Activated CD4-positive, alpha-beta T cell treated with anti-CD3 and anti-CD28 coated beads, Interleukin-2, Interleukin-4, amounts not matched to agents 100 ng/mL and 50 ng/mL, durations not matched to agents 16 hours and 8 hours (primary cell): ENCODE measurements around the gene PDE3A.

Experiments
- DNase-seq: peaks from one replicate; pipeline ENCODE4 v3.0.0-alpha.2; 2020; ENCODE audit warnings: low spot score

Gene PDE3A

DNA sequence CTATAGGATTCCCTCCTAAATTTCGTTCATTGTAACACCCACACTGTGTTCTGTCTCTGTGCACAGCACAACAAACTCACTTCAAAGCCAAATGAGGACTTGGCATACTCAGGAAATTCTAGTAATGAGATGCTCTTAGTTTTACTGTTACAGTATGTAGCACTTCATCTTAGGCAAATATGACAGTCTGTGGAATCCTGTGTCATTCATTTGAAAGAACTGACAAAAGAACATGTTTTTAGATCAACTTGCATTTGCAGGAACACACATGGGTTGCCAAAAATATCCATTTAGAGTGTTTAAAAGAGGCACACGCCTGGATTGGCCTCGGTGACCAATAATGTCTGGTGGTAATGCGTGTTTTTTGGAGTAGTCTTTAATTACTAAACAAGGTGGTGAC is 56.5 kb downstream of the PDE3A start:
- DNase-seq = no peak

DNA sequence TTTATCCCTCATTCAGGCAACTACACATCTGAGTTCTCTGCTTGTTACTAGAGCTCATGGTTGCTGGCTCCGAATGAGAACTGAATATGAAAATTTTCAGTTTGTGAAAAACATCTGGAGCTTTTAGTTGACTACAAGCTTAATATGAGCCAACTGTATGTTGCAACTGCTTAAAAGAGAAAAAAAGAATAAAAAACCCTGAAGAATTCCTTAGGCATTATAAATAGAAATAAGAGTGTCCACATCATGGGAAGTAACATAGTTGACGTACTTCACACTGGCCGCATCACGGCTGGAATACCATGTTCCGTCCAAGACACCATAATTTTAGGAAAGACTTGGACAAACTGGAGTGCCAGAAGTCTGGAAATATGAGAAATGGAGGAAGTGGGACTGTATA is 57.9 kb downstream of the PDE3A start:
- no peak for DNase-seq

DNA sequence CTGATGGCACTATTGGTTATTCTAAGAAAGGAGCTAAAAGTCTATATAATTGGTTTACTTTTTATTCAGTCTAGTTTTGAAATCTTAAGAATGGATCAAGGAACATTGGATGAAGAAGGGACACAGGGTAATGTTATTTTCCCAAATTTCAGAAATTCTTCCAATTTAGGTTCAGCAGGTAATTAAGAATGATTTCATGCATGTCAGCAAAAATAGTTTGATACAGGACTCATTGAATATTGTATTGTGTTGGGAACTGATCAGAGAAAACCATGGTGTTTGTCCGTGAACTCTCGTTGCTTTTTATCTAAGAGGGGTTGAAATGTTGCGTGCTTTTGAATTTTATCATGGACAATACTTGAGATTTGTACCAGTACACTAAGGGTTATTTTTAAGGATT is 58.6 kb downstream of the PDE3A start:
- DNase-seq = no peak

DNA sequence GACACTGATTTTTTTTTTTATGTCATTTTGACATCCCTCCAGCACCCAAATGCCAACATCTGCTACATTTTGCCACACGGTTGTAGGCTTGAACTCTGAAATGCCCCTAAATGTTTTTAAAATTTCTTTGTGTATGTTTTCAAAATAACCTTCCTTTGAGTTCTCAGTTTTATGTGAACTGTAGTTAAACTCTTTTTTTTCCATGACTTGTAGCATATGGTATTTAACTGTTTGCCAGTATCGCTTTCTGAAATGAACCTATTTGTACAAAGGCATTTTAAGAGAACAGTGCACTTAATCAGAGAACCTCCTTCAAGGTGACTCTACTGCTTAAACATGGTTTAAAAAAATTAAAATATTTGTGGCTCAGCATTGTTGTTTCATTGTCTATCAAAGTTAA is 61.5 kb downstream of the PDE3A start:
- no peak for DNase-seq

DNA sequence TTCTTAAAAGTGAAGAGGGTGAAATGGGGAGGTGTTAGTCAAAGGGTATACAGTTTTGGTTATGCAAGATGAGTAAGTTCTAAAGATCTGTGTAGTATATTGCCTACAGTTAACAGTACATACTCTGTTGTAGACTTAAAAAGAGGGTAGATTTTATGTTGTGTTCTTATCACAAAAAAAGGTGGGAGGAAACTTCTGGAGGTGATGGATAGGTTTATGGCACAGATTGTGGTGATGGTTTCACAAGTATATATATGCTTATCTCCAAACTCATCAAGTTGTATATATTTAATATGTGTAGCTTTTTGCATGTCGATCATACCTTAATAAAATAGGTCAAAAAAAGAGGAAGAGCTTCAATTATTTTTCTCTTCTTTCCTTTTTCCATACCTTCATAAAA is 64.0 kb downstream of the PDE3A start:
- DNase-seq = no peak

DNA sequence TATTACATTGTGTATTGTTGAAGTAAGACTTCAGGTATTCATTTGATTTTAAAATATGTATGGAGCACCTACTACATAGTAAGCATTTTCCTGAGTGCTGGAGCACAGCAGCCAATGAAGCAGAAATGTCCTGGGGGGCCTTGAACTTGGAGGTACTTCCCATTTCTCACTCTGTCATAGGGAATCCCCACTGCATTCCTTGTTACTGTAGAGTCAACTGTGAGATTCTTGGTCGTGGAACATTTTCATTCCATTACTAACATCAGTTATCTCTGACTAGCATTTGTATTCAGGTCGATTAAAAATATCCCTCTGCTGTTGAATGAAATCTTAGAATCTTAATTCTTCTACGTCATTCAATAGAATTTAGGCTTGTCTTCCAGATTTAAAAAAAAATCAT is 66.7 kb downstream of the PDE3A start:
- no peak for DNase-seq

DNA sequence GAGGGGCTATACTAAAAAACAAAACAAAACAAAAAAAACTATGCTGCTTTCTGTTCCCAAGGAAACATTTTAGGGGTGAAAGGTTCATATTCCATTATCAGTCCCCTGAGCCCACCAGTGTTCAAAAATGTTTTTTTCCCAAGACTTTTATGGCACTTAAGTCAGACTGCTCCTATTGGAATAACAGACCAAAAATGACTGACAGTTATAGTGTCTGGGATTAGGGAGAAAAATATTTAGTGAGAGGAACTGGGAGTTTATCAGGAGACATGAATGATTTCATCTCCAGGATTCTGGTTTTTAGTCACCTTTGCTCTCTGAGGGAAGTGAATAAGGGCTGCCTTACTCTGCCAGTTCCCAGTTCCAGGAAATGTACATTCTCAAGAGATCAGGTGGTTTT is 68.0 kb downstream of the PDE3A start:
- no peak for DNase-seq

DNA sequence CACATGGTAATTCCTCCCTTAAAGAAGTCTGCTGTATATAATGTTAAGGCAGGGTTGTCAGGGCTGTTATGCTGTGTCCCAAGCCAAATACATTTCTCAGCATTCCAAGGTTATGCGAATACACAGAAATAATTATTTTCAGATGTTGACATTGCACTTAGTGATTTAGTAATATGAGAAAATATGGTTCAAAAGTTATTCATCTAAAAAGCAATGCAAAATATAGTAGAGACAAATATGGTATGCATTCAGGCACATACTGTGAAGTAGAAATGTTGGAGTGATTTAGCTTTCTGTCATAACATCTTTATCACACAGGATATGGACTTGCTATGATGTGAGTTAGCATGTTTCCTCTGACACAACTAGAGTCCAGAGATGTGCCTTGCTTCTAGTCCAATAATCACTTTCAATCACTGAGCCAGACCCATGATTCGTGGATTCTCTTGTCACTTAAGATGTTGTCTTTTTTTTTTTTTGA is 70.0 kb downstream of the PDE3A start:
- DNase-seq = no peak

DNA sequence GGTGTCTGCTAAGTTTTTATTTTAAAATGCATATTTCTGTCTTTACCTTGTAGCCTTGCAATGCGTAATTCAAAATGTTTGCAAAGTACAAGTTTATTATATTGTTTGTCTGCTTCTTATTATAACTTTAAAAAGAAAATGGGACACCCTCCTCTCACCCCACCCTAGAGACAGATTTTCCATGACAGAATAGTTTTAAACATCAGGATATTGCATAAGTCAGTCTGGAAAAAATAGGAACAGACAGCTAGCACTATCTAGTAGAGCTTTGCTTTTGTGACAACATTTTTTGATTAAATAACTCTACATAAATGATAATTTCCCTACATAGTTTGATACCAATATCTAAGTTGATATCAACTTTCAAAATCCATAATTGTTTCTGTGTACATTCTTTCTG is 71.3 kb downstream of the PDE3A start:
- no peak for DNase-seq

DNA sequence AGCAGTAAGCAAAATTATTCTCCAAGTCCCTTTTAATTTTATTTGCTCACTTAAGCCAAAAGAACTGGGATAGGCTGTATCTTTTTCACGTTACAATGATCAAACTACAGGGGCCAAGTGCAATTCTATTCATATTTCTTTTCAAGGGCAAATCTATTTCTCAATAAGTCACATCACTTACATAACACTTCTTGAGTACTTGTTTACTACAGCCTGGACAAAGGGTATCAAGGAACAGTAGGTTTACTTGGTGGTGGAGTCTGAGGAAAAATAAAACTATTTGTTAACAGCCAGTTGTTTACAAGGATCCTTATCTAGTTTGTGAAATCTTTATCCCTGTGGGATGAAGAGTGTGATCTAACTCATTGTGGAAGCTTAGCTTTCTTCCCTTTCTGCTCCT is 72.1 kb downstream of the PDE3A start:
- DNase-seq = no peak

DNA sequence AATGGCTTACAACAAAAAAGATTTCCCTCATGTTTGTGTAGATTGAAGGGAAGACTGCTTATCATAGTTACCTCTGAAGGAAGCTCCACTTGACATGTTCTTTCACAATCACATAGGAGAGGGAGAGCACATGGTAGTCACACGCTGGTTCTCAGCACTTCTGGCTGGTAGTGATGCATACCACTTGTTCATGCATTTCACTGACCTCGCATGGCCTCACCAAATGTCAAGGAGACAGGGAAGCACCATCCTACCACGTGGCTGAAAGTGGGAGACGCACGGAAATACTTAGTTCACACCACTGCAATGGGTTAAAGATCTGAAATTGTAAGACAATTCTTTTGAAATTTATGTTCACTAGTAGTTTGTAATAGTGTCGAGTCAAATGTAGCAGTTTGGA is 74.0 kb downstream of the PDE3A start:
- DNase-seq = no peak

DNA sequence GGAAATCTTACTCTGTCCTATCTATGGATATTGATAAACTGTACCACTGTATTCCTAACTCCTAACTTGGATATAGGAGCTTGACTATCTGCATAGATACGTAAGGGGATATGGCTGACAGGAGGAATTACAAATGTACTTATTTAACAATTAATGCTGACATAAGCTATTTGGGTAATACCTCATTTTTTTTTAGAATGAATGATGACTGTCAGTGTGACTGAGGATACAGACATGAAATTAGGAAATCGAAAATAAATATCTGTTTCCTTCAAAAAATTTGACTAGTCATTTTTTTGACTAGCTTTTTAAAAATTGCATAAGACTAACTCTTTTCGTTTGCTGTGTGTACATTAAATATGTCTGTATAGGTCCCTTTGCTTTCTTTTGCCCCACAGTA is 74.9 kb downstream of the PDE3A start:
- no peak for DNase-seq

DNA sequence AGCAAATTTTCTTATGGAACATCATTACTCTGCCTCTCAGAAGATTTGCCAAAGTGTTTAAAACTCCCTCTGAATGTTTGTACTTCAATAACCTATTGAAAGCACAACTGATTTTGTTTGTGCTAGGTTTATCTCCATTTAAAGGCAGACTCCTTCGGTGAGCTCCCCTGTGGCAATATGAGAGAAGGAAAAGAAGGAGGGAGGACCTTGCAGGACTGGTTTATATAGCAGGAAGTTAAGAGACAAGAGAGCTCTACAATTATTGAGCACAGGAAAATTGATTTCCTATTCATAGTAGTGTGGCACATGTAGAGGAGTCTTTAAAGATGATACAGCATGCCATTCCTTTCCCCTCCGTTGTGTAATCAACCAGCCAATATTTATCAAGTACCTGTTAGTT is 75.5 kb downstream of the PDE3A start:
- no peak for DNase-seq

DNA sequence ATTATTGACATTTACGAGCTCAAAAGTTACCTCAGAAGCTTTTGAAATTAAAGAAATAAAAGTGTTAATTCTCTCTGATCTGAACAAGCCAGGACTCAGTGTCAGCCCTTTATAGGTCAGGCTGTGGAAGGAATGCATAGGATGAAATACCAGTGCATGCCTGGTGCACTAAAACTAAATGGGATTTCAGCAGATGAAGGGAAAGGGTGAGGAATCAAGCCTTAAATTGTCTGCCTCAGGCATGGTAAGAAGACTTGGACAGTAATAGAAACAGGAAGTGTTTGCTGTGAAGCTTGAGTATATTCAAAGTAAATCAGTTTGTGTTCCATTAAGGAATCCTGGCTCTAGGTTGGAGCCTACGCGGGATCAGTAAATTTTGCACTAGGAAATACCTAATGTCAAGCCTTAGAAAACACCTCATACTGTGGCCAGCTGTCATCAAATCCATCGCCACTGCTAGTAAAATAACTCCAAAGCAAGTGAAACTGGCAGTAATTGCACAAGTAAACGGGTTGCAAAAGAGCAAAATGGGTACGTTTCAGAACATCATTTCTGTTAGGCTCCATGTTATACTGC is 76.3 kb downstream of the PDE3A start:
- no peak for DNase-seq

DNA sequence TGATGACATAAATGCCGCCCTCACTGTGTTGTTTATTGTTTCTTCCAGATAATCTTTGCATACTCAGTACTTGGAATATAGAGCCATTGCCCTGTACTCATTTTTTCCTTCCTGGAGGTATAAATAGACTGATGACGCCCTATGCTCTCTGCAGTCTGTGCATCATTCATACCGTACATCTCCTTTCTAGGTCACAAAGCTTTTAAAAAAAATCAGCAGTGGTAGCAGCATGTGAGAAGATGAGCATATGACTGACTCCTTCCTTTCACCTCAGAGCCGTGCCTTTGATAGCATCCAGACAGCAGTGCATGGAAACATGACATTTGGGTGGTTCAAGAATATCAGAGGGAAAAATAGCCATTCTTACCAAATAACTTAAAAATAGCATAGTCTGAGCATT is 77.3 kb downstream of the PDE3A start:
- no peak for DNase-seq

DNA sequence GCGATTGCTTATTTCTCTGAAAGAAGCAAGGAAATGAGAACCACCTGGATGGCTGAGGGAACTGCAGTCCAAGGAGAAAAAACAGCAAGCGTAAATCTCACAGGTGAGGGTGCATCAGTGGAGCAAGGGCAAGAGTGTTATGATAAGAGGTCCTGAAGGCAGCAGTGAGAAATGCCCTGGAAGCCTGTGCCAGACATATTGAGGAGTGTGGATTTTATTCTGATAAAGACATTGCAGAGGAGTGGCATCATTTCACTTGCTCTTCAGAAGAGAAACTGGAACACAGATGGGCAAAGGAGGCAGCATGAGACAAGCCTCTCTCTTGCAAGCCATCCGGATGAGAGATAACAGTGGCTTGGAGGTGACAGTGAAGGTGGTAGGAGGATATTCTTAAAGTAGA is 78.5 kb downstream of the PDE3A start:
- no peak for DNase-seq

DNA sequence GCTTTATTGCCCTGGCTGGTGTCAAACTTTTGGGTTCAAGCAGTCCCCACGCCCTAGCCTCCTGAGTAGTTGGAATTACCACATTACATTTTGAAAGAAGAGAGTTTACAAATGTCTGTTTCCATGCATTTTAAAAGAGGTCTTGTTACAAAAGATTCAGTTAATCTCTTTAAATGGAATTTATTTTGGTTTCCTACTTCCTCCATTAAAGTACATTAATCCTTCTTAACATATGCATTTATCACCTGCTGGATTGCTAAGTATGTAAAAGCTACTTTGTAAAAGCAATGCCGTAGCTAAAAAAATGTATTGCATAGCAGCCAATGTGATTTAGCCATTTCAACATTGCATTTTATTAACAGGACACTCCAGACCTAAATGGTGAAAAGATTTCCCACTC is 80.4 kb downstream of the PDE3A start:
- DNase-seq = no peak

DNA sequence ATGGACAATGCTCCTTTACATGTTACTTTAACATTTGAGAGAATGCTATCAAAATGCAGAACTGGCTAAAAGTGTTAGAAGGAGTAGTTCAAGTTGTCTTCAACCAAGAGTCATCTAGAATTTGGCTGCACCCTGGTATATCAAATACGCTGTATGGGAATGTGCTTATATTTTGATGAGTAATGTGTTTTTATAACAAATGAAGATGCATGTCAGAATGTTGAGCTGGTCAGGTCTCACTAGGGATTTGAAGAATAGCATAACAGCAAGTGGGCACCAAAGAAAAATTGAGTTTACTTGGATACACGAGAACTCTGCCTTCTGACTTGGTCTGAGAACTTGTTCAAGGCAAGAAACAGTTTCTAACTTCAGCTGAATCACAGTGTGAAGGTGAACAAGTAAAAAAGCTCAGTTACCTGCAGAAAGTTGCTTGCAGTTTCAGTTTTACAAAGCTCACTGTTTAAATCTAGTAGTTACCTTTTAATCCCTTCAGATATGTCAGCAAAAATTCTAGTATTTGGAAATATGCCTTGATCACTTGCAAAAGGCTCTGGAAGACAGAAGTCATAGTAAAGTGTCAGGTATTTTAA is 82.3 kb downstream of the PDE3A start:
- DNase-seq = no peak

DNA sequence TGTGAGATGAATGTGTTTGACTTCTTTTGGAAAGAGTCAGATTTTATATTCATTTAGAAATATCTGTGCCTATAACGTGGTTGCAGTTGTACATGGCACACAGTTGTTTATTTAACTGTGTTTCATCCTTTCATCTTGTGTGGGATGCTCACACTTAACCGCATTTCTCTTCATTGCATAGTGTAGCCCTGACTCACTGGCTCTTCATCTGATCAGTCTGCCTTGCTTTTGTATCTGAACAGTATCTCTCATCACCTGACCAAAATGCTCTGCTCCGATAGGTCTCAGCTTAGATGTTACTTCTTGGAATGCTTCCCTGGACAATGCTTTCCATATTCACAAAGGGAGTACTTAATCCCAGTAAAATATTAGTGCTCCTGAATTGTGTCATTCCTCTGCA is 83.4 kb downstream of the PDE3A start:
- no peak for DNase-seq

DNA sequence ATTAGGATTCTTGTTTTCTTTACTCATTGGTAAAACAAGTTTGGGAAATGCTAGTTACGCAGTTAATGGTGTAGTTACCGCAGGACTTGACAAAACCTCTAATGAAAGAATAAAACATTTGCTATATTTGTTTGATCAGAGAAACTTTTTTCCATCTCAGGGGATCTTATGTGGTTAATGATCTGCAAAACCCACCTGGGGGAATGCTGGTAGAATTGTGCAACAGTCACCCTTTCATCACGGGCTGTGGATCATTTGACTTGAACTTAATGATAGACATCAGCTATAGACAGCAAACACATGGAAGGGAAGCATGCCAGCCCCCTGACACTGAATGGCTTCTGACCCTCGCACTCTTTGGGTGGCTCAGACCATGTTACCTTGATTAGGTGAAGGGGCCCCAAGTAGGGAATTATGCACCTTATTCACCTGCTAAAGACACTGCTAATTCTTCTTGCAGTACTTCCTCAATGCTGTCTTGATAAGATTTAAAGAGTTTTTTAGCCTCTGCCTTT is 84.2 kb downstream of the PDE3A start:
- DNase-seq = no peak

DNA sequence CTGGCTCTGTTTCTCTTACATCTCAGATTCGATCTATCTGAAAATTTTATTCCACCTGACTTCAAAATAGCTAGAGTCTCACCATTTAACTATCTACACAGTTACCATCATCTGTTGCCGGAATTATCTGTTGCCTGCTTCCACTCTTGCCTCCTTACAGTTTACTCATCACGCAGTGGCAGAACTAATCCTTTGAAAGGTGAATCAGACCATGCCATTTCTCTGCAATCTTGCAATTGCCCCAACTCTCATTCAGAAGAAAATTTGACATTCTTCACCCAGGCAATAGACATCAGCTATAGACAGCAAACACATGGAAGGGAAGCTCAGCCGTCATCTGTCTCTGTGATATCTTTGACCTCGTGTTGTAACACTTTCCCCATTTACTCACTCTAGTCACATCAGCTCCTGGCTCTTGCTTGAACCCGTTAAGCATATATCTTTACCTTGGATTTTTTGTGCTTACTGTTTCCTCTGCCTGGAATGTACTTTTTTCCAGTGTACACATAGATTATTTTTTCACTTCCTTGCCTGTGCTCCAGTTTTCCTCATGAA is 85.5 kb downstream of the PDE3A start:
- no peak for DNase-seq

DNA sequence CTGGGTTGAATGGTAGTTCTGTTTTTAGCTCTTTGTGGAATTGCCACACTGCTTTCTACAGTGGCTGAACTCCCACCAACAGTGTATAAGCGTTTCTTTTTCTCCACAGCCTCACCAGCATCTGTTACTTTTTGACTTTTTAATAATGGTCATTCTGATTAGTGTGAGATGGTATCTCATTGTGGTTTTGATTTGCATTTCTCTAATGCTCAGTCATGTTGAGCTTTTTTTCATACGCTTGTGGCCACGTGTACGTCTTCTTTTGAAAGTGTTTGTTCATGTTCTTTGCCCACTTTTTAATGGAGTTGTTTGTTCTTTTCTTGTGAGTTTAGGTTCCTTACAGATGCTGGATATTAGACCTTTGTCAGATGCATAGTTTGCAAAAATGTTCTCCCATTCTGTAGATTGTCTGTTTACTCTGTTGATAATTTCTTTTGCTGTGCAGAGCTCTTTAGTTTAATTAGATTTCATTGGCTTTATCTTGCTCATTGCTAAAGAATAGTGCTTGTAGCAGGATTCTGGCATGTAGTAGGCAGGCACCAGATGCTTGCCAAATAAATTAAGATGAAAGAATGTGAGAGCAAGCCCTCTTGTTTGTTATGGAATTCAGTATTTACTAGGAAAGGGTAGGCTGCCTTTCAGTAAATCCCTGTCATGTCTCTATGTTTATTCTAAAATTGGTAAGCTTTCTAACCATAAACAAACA is 86.8 kb downstream of the PDE3A start:
- no peak for DNase-seq

DNA sequence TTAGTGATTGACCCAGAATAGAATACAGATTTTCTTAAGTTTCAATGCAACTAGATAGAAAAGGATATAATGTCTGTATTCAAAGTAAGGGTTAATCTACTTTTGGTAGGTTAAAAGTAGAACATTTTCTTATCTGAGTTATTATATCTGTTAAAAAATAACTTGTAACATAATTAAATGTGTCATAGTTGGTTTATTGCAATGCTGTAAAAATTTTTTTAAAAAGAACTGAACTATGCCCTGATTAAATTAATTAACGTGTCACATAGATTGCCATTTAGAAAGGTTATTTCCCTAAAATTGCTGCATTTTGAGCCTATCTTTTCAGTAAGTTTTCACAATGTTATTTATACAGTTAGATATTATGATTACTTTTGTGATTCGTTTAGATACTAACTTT is 89.2 kb downstream of the PDE3A start:
- DNase-seq = no peak
